Fibroblast of skin of left quadriceps (primary cell): Measurements from ENCODE around the gene CLBA1.
A peak's percentile ranks its signal among the peaks of the same experiment; 100 is the strongest.
"Not testable (repeated sequence)": the region's sequence is repeated elsewhere in the genome, so short reads cannot be mapped to it uniquely, and the experiment has no call there.

Experiments used
- DNase-seq, 2 experiments: peaks; one replicate each; pipeline ENCODE4 v3.0.0-alpha.2; 2013; ENCODE audit warnings: low read depth in 2 of 2

CLBA1 gene

DNA sequence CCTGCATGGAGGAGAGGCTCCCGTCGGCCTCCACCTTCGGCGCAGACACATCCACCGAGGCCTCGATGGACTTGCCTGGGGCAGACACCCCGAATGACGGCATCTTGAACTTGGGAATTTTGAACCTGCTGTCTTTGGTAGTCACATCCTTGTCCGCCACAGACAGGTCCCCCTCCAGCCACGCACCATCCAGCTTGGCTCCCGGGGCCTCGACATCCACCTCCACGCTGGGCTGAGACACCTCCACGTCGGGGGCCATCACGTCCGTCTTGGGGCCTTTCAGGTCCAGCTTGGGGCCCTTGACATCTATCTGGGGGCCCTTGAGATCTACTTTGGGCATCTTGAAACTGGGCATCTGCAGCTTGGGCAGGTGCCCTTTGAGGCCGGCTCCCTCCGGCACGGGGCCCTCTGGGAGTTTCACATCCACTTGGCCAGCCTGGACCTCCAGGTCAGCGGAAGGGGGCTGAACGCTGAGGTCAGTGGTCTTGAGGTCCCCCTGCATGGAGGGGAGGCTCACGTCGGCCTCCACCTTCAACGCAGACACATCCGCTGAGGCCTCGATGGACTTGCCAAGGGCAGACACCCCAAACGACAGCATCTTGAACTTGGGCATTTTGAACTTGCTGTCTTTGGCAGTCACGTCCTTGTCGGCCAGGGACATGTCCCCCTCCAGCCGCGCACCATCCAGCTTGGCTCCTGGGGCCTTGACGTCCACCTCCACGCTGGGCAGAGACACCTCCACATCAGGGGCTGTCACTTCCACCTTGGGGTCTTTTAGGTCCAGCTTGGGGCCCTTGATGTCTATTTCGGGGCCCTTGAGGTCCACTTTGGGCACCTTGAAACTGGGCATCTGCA is 37.5 kb upstream of the CLBA1 start:
- DNase-seq: not testable (repeated sequence)

DNA sequence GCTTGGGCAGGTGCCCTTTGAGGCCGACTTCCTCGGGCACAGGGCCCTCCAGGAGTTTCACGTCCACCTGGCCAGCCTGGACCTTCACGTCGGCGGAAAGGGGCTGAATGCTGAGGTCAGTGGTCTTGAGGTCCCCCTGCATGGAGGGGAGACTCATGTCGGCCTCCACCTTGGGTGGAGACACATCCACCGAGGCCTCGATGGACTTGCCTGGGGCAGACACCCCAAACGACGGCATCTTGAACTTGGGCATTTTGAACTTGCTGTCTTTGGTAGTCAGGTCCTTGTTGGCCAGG is 36.9 kb upstream of the CLBA1 start:
- no peak for DNase-seq

DNA sequence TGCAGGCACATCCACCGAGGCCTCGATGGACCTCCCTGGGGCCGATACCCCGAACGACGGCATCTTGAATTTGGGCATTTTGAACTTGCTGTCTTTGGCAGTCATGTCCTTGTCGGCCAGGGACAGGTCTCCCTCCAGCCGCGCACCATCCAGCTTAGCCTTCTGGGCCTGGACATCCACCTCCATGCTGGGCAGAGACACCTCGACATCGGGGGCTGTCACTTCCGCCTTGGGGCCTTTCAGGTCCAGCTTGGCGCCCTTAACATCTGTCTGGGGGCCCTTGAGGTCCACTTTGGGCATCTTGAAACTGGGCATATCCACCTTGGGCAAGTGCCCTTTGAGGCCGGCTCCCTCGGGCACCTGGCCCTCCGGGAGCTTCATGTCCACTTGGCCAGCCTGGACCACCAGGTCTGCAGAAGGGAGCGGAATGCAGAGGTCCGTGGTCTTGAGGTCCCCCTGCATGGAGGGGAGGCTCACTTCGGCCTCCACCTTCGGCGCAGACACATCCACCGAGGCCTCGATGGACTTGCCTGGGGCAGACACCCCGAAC is 36.1 kb upstream of the CLBA1 start:
- not testable (repeated sequence) for DNase-seq

DNA sequence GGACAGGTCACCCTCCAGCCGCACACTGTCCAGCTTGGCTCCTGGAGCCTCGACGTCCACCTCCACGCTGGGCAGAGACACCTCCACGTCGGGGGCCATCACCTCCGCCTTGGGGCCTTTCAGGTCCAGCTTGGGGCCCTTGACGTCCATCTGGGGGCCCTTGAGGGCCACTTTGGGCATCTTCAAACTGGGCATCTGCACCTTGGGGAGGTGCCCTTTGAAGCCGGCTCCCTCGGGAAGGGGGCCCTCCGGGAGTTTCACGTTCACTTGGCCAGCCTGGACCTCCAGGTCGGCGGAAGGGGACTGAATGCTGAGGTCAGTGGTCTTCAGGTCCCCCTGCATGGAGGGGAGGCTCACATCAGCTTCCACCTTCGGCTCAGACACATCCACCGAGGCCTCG is 35.6 kb upstream of the CLBA1 start:
- DNase-seq: no peak

DNA sequence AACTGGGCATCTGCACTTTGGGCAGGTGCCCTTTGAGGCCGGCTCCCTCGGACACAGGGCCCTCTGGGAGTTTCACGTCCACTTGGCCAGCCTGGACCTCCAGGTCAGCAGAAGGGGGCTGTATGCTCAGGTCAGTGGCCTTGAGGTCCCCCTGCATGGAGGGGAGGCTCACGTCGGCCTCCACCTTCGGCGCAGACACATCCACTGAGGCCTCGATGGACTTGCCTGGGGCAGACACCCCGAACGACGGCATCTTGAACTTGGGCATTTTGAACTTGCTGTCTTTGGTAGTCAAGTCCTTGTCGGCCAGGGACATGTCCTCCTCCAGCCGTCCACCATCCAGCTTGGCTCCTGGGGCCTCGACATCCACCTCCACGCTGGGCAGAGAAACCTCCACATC is 34.9 kb upstream of the CLBA1 start:
- not testable (repeated sequence) for DNase-seq

DNA sequence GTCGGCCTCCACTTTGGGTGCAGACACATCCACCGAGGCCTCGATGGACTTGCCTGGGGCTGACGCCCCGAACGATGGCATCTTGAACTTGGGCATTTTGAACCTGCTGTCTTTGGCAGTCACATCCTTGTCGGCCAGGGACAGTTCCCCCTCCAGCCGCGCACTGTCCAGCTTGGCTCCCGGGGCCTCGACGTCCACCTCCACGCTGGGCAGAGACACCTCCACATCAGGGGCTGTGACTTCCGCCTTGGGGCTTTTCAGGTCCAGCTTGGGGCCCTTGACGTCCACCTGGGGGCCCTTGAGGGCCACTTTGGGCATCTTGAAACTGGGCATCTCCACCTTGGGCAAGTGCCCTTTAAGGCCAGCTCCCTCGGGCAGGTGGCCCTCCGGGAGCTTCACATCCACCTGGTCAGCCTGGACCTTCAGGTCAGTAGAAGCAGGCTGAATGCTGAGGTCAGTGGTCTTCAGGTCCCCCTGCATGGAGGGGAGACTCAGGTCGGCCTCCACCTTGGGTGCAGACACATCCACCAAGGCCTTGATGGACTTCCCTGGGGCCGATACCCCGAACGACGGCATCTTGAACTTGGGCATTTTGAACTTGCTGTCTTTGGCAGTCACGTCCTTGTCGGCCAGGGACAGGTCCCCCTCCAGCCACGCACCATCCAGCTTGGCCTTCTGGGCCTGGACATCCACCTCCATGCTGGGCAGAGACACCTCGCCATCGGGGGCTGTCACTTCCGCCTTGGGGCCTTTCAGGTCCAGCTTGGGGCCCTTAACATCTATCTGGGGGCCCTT is 33.5 kb upstream of the CLBA1 start:
- DNase-seq: not testable (repeated sequence)

DNA sequence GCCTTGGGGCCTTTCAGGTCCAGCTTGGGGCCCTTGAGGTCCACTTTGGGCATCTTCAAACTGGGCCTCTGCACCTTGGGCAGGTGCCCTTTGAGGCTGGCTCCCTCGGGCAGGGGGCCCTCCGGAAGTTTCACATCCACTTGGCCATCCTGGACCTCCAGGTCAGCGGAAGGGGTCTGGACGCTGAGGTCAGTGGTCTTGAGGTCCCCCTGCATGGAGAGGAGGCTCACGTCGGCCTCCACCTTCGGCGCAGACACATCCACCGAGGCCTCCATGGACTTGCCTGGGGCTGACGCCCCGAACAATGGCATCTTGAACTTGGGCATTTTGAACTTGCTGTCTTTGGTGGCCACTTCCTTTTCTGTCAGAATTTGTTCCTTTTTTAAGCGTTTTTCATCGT is 32.5 kb upstream of the CLBA1 start:
- no peak for DNase-seq

DNA sequence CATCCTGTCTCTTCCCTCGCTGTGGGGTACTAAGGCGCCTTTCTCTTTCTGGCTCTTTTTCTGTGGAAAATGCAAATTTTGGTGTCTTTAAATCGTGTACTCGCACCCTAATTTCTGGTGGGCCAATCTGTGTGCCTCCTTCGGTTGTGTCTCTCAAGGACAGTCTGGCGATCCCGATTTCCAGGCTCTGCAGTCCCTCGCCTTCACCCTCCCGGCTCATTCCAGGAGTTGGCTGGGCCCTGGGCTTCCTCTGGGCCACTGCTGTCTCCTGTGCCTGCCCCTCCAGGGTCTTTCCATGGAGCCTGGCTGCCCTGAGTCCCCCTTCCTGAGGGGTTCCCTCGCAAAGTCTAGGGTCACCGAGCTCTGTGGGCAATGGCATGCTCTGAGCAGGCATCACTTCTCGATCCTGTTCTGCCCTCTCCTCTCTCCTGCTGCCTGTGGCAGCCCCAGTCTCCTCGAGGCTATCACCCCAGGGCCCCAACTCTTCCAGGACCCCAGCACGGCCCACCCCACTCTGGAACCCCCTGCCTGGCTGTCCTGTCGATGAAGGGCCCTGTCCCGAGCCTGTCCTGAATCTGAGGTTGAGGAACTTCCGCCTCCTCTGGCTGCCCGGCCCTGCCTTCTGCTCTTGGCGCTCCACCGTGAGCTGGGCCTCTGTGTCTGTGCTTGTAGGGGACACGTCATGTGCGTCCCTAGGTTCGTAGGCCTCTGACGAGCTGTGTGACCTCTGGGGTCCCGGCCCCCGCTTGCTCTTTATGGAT is 31.5 kb upstream of the CLBA1 start:
- no peak for DNase-seq

DNA sequence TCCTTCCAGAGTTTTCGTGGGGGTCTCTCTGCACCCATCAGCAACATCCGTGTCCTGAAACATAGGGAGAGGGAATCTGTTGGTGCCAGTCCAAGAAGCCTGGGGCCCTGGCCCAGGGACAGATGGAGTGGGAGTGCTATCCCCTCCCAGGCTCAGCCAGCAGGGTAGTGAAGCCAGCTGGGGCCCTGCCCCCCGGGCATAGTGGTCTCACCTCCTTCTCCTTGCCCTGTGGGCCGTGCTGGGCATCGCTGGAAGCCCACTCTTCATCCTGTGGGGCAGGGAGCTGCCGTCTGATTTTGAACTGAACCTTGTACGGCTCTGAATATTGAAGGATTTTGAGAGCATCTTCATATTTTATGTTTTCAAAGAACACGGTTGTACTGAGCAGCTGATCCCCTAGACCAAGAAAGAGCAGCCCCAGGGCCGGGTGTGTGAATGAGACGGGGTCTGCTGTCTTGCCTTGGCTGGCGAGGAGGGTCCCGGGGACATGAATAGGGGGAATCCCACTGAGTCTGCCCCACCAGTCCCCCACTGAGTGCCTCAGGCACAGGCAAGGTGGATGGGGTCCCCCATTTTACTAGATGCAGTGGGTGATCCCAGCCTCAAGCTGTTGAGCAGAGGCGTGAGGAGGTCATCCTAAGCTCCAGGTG is 30.7 kb upstream of the CLBA1 start:
- DNase-seq: no peak

DNA sequence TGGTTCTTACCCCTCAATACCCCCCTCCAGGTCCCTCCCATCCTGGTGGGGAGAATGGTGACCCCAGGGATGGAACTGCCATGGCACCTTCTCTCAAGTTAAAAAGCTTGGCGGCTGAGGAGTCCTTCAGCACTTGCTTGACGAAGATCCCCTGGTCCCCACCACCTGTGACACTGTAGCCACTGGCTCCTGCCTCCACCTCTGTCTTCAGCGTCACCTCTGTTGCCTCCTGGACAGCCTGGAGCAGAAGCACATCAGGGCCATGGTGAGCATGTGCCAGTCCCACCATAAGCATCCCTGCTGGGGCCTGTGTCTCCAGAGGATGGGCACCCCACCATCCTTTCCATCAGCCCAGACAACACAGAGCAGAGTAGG is 30.2 kb upstream of the CLBA1 start:
- no peak for DNase-seq

DNA sequence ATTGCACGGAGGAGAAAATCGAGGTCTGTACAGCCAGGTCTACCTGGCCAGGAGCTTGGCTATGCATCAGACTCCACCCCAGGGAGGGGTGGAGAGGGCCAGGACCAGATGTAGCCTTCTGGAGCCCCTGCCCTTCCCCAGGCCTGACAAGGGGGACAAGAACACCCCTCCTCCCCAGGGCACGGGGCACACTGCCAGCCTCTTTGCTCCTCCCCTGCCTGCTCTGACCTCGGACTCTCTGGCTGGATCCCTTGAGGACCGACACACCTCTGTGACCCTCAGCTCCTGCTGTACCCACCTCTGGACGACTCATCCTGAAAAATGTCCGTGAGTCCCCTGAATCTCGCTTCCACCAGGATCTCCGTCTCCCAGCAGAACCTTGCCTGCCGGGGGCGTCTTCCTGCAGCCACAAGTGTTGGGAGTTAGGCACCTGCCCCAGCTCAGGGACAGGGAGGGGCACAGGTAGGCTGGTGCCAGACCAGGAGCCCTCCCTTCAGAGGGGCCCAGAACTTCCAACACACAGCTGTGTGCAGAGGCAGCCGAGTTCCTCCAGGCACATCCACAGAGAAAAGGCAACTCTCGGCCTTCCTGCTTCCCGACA is 29.2 kb upstream of the CLBA1 start:
- DNase-seq: no peak

DNA sequence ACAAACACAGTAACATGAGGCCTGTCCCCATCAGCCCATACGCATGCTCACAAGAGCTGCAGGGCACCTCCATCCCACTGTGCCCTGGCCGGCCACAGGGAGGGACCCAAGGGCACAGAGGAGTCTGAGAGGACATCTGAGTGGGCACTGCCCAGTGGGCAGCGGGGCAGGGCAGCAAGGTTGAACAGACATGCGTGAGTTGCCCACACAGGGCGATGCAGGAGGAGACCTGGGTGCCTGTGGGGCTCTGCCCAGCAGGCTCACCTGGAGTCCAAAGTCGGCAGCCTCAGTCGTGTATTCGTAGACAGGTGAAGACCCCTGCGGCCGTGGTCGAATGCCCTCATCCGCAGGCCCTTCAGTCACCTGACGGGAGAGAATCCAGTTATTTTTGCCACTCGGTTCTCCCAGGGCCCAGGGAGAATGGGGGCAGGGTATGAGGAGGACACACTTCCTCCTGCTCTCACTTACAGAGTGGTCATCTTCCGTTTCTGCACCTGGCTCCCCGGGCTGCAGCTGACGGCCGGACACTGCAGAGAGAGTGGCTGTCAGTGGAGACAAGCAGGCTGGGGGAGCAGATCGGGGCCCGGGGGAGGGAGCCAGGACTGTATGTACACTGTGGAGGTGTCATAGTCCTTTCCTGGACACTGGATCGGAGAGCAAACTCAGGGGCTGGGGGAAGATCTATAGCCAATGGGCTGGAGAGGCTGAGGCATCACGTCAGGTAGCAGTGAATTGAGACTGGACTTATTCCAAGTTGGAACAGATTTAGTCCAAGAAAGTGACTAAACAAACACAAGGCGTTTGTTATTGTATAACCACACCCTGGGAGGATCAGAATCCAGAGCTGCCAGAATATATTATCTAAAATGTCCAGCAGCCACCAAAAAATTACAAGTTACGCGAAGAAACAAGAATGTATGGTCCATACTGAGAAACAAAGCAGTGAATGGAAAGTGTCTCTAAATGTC is 28.2 kb upstream of the CLBA1 start:
- DNase-seq: no peak

DNA sequence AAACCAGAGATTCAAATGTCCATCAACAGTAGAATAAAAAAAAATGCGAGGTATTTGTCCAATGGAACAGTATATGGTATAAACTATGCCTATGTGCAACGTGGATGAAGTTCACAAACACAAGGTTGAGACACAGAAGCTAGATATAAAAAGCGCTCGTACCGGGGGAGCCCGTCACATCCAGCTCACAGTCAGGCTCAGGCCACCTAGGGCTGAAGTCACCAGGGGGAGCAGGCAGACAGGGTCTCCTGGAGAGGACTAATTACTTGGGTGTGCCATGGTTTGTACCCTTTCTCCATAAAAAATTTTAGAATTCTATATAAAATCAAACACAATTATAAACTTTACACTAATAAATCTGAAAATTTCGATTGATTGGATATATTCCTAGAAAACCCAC is 21.0 kb upstream of the CLBA1 start:
- DNase-seq: no peak

DNA sequence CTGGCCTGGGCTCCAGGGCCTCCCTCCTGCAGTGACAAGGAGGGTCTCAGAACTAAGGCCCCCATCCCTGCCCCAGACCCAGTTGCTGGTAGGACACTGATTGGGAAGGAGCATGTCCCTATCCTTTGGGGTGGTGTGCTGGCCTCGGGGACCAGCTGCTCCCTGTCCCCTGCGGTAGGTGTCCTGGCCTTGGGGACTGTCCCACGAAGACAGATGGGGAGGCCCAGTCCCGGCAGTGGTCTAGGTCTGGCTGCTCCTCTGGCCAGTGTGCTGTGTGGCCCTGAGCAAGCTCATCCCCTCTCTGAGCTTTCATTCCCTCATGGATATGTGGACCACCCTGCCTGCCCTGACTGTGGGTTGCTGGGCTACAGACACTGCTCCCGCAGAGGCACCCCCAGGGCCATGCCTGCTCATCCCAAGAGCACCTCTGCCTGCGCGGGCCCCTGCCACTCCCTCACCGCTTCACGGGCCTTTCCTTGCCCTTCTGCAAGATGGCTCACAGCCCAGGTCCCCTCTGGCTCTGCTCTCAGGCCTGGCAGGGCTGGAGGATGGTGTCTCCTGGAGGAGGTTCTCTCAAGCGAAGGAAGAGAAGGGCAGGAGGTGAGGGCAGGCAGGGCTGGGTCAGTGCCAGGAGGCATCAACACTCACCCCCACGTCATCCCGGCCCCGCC is 19.9 kb upstream of the CLBA1 start:
- DNase-seq: no peak

DNA sequence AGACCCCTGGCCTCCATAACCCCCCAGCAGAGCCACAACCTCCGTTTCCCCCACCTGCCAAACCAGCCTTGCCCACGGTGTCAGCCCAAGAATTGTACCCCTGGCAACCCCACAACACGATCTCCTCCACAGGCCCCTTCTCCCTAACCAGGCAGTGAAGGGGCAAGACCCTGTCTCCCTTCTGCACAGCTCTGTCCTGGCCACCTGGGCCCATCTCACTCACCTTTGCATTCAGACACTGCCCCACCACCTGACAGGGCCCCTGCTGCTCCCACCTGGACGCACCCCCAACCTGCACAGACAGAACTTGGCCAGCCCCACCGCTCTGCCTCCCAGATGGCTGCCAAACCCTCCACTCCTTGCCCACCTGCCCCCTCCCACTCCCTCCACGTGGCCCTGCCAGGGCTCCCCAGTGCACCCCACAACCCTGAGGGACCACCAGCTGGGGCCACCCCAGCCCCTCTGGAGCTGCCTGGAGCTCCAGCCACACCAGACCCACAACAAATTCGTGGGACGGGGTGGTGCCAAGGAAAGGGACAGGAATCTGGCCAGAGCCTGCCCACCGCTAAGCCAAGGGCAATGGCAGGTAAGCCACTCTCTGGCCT is 19.2 kb upstream of the CLBA1 start:
- no peak for DNase-seq

DNA sequence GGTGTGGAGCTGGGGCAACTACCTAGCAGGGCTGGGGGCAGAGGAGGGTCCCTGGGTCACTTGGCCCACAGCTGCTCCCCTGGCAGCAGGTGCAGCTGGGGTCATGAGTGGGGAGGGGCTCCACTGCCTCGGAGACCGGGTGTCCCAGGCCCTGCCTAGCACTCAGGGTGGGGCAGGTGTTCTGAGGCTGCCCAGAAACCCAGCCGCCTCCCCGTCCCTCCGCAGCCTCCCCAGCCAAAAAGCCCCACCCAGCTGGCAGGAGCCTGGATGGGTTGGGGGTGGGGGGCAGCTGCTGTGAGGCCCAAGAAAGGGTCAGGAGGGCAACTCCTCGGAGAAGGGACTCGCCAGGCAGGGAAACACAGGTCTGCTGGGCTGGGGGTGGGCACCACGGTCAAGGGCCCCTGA is 18.6 kb upstream of the CLBA1 start:
- no peak for DNase-seq

DNA sequence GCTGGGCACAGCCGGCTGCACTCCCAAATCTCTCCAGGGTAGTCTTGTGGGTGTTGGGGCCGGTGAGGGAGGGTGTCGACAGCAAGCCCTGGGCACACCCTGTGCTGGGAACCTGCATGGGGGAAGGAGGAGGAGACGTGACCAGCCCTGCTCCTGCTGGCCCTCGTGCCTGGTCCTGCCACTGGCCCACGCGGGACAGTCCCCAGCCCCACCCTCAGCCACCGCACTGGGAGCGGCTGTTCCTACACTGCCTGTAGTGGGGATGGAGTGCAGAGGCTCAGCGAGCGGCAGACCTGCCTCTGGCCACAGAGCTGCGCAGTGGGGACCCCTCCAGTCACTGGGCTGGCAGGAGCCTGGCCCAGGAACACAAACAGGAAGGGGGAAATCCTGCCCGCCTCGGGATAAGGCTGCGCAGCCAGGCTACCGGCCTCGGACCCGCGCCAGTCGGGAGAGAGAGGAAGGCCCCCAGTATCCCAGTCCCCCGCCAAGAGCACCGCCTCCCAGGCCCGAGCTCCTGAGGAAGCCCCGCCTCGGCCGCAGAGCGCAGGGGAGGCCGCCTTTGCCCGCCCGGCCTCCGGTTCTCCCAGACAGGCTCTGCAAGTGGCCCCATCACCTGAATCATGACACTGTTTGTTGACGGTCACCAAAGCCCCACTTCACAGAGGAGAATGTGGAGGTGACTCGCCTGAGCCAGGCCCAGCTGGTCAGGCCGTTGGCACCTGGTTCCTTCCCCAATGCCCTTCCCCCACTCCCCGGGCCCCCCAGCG is 18.0 kb upstream of the CLBA1 start:
- DNase-seq: no peak

DNA sequence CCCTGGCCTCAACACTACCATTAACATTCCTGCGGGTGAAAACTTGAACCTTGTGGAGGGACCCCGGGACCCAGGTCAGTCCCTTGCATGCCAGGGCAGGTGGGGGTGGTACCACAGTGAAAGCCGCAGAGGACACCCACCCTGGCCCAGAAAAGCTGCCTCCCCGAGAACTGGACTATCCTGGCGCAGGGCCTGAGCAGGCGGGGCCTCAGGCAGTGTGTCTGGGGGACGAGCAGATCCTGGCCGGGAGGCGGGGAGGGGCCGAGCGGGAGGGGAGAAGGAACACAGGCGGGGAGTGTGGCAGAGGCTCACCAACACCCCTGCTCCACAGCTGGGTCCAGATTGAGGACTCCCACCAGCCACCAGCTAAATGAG is 17.4 kb upstream of the CLBA1 start:
- peak in 1 of 2 experiments; percentile 27 for DNase-seq
